CD4-positive, alpha-beta T cell treated with Interleukin-6 for 4 hours (primary cell): ENCODE data around the gene CEP57L1.
"Not testable (repeated sequence)": the region's sequence is repeated elsewhere in the genome, so short reads cannot be mapped to it uniquely, and the experiment has no call there.

Experiments used
- DNase-seq: peaks from one replicate; pipeline ENCODE4 v3.0.0-alpha.2; 2020; ENCODE audit warnings: mixed read lengths

CEP57L1 gene

DNA sequence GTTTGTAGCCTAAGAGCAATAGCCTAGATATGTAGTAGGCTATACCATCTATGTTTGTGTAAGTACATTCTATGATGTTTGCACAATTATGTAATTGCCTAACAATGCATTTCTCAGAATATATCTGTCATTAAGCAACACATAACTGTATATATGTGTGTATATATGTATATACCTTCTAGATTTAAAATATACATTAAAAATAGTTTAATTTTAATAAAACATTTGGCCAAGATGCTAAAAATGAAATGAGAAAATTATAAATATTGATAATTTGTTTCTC lies 21.2 kb upstream of the CEP57L1 start:
- DNase-seq = no peak

DNA sequence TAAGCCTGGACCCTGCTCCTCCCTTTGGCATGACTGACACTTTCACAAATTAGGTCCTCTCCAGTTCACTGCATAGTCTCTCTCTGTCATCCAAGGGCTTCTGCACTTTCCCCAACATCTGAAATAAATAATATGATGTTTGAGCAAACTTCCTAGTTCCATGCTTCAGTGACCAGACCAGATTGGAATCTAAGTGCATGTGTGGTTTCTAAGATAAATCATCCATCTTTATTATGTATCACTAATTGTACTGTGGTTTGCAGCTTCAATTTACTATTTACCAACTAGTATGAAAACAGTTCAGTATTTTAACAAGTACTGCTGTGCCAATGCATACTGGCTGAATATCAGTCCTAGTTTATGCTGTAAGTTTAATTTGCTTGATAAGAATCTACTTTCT lies 19.4 kb upstream of the CEP57L1 start:
- no peak for DNase-seq

DNA sequence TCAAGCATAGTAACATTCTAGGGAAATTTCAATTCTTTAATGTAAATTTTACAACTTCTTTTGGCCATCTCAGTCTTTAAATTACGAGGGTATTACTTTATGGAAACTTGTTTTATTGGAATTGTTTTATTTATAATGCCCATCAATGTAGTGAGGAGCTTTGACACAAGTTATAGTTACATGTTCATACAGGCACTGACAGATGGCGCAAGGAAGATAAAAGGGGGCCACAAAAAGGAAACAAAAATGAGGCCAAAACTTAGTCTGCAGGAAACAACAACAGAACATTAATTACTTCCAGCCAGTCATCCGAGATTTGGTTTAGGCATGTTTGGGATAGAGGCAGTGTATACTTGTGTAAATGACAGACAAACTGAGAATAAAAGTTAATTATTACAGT lies 18.9 kb upstream of the CEP57L1 start:
- DNase-seq = no peak

DNA sequence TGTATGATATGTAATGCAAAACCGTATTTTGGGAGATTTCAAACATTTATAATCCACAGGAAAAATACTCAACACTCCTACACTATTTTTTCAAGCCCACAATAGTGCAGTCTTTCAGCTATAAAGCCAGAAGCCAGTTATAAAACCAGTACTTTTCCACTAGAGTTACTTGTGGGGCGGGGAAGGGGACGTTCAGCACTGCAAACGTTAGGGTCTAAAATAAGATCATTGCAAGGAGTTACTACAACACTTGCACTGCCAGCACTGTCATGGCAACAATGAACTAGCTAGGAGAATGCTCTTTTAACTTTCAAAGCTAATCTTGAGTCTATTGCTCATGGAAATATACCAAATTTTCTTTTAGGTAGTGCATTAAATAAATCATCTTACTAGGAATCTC lies 15.3 kb upstream of the CEP57L1 start:
- no peak for DNase-seq

DNA sequence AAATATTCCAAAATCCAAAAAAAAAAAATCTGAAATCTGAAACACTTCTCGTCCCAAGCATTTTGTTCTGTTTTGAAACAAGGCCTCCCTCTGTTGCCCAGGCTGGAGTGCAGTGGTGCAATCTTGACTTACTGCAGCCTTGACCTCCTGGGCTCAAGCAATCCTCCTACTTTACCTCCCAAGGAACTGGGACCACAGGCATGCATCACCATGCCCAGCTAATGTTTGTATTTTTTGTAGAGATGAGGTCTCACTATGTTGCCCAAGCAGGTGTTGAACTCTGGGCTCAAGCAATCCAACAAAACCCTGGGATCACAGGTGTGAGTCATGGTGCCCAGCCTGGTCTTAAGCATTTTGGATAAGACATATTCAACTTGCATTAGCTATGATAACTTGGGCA lies 14.3 kb upstream of the CEP57L1 start:
- DNase-seq = no peak

DNA sequence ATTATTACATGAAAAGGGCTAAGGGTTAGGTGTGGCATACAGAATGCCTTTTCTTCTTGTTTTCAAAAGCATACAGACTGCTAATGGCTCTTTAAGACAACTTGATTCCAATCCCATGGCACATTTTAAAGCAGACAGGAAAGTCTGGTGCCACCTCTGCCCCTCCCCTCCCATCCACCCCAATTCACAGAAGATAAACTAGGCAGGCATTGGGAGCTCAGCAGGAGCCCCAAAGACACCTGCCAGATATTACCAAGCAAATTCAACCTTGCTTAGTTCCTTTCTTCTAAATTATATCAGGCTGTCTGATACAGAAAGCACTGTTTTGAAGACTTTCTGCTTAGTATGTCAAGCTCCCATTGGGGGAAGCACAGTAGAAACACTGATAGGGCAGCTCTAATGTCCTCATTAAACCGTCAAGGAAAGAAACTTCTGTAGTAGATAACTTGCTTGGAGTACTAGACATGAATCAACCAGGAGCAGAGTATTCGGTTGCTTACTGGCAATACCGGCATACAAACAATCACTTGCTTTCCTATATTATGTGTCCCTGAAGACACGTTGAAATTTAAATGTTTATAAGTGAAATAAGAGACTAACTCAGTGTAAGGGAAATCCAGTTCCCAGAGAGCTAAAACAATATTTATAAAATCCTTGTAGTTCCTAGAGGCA lies 13.7 kb upstream of the CEP57L1 start:
- DNase-seq = no peak

DNA sequence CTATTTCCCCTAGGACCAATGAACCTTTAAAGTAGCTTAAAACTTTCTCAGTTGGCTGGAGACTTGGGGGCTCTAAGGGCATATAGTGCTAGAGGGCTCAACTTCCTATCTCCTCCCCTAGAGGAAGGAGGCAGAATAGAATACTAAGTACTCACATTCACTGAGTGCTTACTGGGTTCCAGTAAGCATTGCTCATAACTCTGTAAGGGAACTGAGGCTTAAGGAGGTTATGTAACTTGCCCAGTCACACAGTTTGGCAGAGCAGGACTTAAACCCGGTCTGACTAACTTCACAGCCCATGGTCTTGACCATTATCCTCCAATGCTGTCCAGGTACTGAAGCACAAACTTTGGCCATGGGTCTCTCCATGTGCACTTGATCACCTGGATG lies 13.1 kb upstream of the CEP57L1 start:
- DNase-seq = no peak

DNA sequence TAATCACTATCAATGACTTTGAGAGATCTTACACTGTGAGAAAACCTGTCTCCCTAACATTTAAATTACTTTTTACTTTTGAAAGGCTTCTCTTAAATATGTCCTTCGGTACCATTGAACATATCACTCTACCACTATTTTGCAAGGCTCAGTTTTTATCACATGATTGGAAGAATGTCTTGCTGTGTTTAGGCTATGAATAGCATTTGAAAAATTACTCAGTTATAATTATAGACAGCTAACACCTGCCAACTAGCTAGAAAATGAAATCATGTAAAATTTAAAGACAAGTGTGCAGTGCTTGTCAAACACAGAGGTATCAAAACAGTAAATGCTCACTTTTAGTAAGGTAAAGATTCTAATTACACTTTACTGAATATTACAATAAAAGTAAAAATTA lies 11.7 kb upstream of the CEP57L1 start:
- no peak for DNase-seq

DNA sequence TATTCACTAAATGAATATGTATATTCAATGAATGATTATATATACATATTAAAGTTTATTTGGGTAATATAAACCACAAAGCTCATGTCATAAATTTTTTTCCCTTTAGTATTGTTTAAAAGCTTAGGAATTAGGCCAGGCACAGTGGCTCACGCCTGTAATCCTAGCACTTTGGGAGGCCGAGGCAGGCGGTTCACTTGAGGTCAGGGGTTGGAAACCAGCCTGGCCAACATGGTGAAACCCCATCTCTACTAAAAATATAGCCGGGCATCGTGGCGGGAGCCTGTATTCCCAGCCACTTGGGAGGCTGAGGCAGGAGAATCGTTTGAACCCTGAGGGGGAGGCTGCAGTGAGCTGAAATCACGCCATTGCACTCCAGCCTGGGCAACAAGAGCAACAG lies 11.2 kb upstream of the CEP57L1 start:
- DNase-seq = not testable (repeated sequence)

DNA sequence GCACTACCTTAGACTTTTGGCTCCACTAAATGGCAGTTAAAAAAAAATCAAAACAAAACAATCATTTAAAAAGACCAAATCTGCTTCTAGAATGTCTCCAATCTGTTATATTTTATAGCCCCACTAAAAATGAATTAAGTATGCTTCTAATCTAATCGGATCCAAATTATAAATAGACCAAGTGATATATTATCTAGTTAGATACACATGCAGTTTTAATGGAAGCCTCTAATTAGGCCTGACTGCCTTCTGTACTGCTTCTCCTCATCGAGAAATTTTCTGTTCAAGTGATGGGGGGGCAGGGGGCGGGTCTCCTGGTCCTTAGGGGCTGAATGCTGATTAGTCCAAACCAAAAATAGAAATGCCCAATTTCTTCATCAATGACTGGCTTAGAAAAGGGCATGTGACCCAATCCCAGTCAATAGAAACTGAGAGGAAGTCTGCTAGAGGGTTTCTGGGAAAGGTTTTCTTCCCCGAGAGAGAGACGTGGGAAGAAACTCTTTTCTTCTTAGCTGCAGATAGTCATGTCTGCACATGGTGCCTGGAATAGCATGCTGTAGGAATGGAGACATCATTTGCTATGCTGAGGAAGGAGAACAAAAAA lies 7.5 kb upstream of the CEP57L1 start:
- DNase-seq = no peak

DNA sequence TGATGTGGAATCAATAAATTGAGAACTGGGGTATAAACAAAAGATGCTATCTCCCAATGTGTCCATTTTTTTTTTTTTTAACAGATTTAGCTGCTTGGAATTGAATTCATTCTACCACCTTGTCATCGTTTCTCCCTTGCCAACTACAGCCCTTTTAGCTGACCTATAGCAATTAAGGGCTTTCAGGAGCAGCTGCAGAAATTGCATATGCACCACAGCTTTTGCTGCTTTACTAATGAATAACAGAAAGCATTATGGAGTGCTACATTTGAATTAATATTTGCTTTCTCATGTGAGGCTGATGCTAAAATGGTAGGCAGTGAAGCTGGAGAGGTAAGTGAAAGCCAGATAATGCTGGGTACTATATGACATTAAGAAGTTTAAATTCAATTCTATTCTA lies 6.3 kb upstream of the CEP57L1 start:
- DNase-seq = no peak

DNA sequence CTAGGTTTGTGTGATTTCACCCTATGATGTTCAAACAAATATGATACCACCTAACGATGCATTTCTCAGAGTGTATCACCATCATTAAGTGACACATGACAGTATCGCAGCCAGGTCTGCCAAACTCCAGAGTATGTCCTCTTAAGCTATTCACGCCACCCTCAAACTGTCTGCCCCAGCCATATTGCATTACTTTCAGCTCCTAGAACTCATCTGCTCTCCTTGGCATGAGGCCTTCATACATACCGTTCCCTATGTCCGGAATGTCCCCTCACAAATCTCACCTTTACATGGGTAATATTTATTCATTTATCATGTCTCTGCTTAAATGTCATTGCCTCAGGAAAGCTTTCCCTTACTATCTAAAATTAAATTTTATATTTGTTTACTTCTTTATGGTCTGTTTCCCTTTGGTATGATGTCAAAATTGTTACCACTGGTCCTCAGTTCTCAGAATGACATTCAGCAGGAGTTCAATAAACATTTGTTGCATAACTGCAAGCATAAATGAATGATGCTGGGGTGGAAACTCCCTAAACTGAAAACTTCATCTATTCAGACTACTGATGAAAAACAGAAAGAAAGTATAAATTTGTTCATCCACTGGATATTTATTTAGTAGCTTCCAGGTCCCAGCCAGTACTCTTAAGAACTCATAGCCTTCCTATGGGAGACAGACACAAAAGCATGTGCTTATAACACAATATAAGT lies 3.8 kb upstream of the CEP57L1 start:
- no peak for DNase-seq

DNA sequence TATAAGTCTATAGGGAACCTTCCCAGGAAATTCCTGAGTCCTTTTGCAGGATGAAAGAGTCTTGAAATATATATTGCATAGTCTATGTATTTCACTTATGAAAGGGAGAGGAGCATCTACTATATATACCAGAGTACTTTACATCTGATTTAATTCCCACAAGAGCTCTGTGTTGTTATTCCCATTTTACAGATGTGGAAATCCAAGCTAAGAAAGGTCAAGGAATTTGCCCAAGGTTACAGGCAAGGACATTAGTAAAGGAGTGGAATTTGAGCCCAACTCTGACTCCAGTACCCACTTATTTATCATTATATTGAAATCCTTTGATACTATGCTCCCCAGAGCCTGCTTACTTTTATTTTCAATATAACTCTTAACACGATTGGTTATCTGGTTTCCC lies 3.2 kb upstream of the CEP57L1 start:
- no peak for DNase-seq

DNA sequence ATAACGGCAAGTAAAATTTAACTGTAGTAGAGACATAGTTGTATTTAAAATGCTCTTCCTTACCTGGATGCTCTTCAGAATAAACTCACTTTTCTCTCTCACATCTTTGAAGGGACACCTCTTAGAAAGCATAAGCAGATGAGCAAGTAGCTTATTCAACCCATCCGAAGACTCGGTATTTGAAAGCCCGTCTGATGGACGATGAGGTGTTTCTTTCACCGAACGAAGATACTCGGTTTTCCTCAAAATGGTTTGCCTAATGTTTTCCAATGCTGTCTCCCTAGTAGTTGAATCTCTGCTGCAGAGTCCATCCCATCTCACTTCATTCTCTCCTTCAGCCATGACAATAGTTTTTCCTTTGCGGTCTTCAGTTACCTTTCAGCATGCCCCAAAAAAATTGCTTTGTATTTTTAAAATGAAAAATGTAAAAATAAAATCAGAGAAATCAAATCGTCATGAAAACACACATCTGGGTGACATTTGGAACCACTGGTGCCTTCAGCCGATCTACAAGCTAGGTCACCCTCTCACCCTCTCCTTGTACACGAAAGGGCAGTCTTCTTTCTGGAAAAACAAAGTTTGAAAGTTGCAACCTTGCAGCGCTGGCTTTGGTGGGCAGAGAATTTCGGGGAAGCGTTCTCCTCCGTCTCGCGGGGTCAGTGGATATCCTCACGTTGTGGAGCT lies 1.4 kb upstream of the CEP57L1 start:
- no peak for DNase-seq

DNA sequence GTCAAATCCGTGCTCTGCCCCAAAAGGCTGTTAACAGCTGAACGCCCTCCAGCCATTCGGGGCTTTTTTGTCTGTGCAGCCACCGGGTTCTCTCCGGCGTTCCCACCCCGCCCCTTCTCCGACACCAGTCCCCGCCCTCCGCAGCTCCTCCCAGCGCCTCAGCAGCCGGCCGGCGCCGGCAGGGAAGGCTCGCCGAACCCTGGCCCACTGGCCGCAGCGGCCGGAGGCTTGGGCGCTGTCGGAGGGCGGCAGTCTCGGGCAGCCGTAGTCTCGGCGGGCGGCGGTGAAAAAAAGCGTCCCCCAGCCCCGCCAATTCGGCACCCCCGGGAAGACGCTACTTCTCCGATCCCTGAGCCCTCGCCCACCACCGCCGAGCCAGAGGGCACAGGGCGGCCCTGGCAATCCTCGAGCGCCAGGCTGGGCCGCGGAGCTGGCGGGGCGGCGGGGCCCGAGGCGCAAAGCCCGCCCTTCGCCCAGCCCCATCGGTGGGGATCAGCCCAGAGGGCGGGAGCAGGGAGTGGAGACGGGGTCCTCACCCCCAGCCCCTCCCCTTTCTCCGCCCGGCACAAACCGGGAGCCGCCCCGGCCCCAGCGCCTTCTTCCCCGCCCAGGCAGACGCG lies 781 bp upstream of the CEP57L1 start, which contains the start of gene SESN1:
Gene SESN1 (minus strand): TSS at position 431 of the 620 bp plus-strand sequence. CDS start 773 bp downstream, outside the sequence.
- DNase-seq = peak; percentile 87

DNA sequence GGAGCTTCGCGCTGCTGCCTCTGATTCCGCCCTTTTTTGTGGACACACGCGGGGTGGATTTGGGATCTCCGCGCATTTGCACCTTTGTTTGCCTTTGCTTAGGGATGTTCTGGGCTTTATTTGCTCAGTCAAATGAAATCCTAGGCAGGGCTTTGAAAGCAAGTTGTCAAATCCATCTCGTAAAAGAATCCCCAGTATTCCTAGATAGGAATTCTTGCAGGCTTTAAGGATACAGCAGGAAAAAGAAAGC lies 453 bp downstream of the CEP57L1 start:
- peak; percentile 11 for DNase-seq

DNA sequence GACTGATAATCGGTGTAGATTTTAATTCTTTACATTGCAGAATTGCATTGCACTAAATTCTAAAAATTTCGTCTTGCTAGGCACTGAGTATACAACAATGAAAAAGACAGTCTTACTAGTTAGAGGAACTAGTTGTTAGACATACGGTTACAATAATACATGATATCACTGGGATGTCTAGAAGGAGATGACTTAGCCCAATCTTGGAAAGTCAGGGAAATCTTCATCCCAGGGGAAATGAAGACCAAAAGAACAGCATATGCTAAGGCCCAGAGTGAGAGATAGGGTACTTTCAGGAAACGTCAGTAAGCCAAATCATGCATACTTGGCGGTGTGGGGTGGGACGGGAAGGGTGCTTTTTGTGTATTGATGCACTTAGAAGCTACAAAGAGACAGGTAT lies 901 bp downstream of the CEP57L1 start:
- no peak for DNase-seq

DNA sequence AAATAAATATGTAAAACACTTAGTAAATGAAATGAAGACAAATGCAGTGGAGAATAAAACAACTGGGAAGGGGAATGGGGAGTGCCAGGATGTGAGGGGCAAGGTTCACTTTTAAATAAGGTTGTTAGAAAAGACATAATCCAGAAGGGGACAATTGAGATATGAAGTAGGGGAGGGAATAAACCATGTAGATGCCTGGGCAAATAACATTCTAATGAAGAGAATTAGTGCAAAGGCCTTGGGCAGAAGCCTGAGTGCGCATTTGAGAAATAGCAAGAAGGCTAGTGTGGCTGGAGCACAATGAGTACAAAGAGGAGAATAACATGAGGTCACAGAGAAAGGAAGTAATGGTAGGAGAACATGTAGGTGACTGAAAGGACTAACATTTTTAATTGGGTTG lies 2.4 kb downstream of the CEP57L1 start:
- DNase-seq = no peak

DNA sequence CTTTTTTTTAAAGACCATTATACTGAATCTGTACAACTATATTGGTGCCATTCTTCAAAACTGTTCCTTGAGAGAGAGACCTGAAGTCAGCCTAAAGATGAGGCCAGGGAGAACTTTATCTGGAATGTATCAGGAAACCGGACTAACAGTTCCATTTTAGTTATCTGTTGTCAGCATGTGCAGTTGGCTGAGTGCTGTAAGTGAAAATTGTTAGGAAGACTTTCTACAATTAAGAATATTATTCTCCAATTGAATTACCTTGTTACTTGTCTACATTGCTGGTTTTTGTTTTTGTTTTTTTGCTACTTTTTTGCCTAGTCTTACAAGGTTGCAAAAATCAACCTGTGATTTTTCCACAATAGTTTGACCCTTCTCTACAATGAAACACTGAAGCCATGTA lies 7.5 kb downstream of the CEP57L1 start:
- no peak for DNase-seq

DNA sequence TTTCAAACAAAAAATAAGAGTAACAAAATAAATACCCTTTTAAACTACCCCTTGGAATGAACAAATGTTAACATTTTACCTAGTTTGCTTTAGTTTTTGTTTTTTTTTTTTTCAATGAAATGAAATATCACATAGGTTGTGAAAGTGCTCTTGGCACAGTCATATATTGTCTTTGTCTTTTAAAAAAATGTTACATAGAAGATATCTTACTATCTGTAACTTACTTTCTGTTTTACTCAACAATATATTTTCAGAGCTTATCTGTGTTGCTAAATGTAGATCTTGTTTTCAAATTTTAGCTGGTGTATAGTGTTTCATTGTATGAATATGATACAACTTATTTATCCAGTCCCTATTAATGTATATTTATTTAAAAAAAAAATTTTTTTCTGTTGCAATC lies 8.6 kb downstream of the CEP57L1 start:
- DNase-seq = no peak

DNA sequence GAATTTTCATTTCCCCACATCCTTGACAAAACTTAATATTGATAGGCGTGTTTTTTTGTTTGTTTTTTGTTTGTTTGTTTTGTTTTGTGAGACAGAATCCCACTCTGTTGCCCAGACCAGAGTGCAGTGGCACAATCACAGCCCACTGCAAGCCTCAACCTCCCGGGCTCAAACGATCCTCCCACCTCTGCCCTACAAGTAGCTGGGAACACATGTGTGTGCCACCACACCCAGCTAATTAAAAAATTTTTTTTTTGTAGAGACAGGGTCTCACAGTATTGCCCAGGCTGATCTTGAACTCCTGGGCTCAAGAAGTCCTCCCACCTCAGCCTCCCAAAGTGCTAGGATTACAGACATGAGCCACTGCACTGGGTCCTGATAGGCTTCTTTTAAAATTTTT lies 9.2 kb downstream of the CEP57L1 start:
- no peak for DNase-seq

DNA sequence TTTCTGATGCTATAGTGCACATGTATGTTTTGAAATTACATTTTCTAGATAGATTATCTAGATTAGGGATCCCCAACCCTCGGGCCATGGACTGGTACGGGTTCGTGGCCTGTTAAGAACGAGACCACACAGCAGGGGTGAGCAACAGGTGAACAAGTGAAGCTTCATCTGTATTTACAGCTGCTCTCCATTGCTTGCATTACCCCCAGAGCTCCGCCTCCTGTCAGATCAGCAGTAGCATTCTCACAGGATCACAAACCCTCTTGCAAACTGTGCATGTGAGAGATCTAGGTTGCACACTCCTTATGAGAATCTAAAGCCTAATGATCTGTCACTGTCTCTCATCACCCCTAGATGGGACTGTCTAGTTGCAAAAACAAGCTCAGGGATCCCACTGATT lies 10.4 kb downstream of the CEP57L1 start:
- DNase-seq = no peak

DNA sequence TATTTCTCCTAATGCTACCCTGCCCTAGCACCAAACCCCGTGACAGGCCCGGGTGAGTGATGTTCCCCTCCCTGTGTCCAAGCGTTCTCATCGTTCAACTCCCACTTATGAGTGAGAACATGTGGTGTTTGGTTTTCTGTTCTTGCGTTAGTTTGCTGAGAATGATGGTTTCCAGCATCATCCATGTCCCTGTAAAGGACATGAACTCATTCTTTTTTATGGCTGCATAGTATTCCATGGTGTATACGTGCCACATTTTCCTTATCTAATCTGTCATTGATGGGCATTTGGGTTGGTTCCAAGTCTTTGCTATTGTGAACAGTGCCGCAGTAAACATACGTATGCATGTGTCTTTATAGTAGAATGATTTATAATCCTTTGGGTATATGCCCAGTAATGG lies 14.4 kb downstream of the CEP57L1 start:
- DNase-seq = not testable (repeated sequence)

DNA sequence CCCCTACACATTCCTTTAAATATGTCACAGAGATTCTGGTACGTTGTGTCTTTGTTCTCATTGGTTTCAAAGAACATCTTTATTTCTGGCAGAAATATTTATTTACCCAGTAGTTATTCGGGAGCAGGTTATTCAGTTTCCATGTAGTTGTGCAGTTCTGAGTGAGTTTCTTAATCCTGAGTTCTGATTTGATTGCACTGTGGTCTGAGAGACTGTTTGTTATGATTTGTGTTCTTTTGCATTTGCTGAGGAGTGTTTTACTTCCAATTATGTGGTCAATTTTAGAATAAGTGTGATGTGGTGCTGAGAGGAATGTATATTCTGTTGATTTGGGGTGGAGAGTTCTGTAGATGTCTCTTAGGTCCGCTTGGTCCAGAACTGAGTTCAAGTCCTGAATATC lies 17.4 kb downstream of the CEP57L1 start:
- not testable (repeated sequence) for DNase-seq
